ENCODE results near the gene HELB.

The HELB gene

GRCh38 chr12:66351301-66351700 is 49.0 kb downstream of the HELB start:
- no peaks in the 10 kb centered on the region for H3K9me3 ChIP-seq (ENCODE audit: control insufficient read depth, low read length)
- no peaks in the 10 kb centered on the region for H3K27me3 ChIP-seq (ENCODE audit: control insufficient read depth, insufficient read depth, low read length, poor library complexity, severe bottlenecking)
- no peak overlapping the region for H3K4me3 ChIP-seq (ENCODE audit: insufficient read depth, low read depth, low read length)
- no peaks in the 10 kb centered on the region for H3K36me3 ChIP-seq (ENCODE audit: control insufficient read depth, insufficient read depth, low read length)
- no peak overlapping the region for H3K27ac ChIP-seq (ENCODE audit: insufficient read depth, low read depth, low read length, poor library complexity, severe bottlenecking)
- H3K4me1 ChIP-seq (ENCODE audit: control insufficient read depth, insufficient read depth, low read length): no peaks in the 10 kb centered on the region
- 87 to 88% methylated on average over 2 of the region's 2 CpGs for WGBS, 2 experiments

- no peak overlapping the region for H3K4me3 ChIP-seq (ENCODE audit: insufficient read depth, low read depth, low read length)
- H3K36me3 ChIP-seq (ENCODE audit: control insufficient read depth, insufficient read depth, low read length): no peaks in the 10 kb centered on the region
- WGBS, 2 experiments: 64 to 69% methylated on average over 9 of the region's 9 CpGs
- H3K4me1 ChIP-seq (ENCODE audit: control insufficient read depth, insufficient read depth, low read length): no peaks in the 10 kb centered on the region
- no peak overlapping the region for H3K27ac ChIP-seq (ENCODE audit: insufficient read depth, low read depth, low read length, poor library complexity, severe bottlenecking)
- no peaks in the 10 kb centered on the region for H3K27me3 ChIP-seq (ENCODE audit: control insufficient read depth, insufficient read depth, low read length, poor library complexity, severe bottlenecking)
- no peaks in the 10 kb centered on the region for H3K9me3 ChIP-seq (ENCODE audit: control insufficient read depth, low read length)
Observed at GRCh38 chr12:66352197-66352596, 49.9 kb downstream of the HELB start.

GRCh38 chr12:66352899-66353298 is 50.6 kb downstream of the HELB start:
- no peaks in the 10 kb centered on the region for H3K36me3 ChIP-seq (ENCODE audit: control insufficient read depth, insufficient read depth, low read length)
- no peaks in the 10 kb centered on the region for H3K27me3 ChIP-seq (ENCODE audit: control insufficient read depth, insufficient read depth, low read length, poor library complexity, severe bottlenecking)
- H3K9me3 ChIP-seq (ENCODE audit: control insufficient read depth, low read length): no peaks in the 10 kb centered on the region
- H3K27ac ChIP-seq (ENCODE audit: insufficient read depth, low read depth, low read length, poor library complexity, severe bottlenecking): no peak overlapping the region
- WGBS, 2 experiments: 97 to 98% methylated on average over 8 of the region's 8 CpGs
- no peaks in the 10 kb centered on the region for H3K4me1 ChIP-seq (ENCODE audit: control insufficient read depth, insufficient read depth, low read length)
- no peak overlapping the region for H3K4me3 ChIP-seq (ENCODE audit: insufficient read depth, low read depth, low read length)

- 94 to 98% methylated on average over 5 to 6 of the region's 6 CpGs for WGBS, 2 experiments
- no peaks in the 10 kb centered on the region for H3K27me3 ChIP-seq (ENCODE audit: control insufficient read depth, insufficient read depth, low read length, poor library complexity, severe bottlenecking)
- H3K27ac ChIP-seq (ENCODE audit: insufficient read depth, low read depth, low read length, poor library complexity, severe bottlenecking): no peak overlapping the region
- H3K9me3 ChIP-seq (ENCODE audit: control insufficient read depth, low read length): no peaks in the 10 kb centered on the region
- H3K4me3 ChIP-seq (ENCODE audit: insufficient read depth, low read depth, low read length): no peak overlapping the region
- H3K4me1 ChIP-seq (ENCODE audit: control insufficient read depth, insufficient read depth, low read length): no peaks in the 10 kb centered on the region
- H3K36me3 ChIP-seq (ENCODE audit: control insufficient read depth, insufficient read depth, low read length): no peaks in the 10 kb centered on the region
Observed at GRCh38 chr12:66354291-66354690, 52.0 kb downstream of the HELB start.

GRCh38 chr12:66359300-66359699 is 57.0 kb downstream of the HELB start:
- no peaks in the 10 kb centered on the region for H3K9me3 ChIP-seq (ENCODE audit: control insufficient read depth, low read length)
- H3K36me3 ChIP-seq (ENCODE audit: control insufficient read depth, insufficient read depth, low read length): no peaks in the 10 kb centered on the region
- H3K4me3 ChIP-seq (ENCODE audit: insufficient read depth, low read depth, low read length): no peak overlapping the region
- H3K27me3 ChIP-seq (ENCODE audit: control insufficient read depth, insufficient read depth, low read length, poor library complexity, severe bottlenecking): no peaks in the 10 kb centered on the region
- H3K4me1 ChIP-seq (ENCODE audit: control insufficient read depth, insufficient read depth, low read length): no peaks in the 10 kb centered on the region
- H3K27ac ChIP-seq (ENCODE audit: insufficient read depth, low read depth, low read length, poor library complexity, severe bottlenecking): no peak overlapping the region

GRCh38 chr12:66361703-66362102 is 59.4 kb downstream of the HELB start:
- Histone ChIP-seq H3K4me1 (ENCODE audit: control insufficient read depth, insufficient read depth, low read length) (no peaks in the 10 kb centered on the region), H3K36me3 (ENCODE audit: control insufficient read depth, insufficient read depth, low read length) (no peaks in the 10 kb centered on the region), H3K27ac (ENCODE audit: insufficient read depth, low read depth, low read length, poor library complexity, severe bottlenecking) (no peak overlapping the region), H3K27me3 (ENCODE audit: control insufficient read depth, insufficient read depth, low read length, poor library complexity, severe bottlenecking) (no peaks in the 10 kb centered on the region), H3K9me3 (ENCODE audit: control insufficient read depth, low read length) (no peaks in the 10 kb centered on the region), H3K4me3 (ENCODE audit: insufficient read depth, low read depth, low read length) (no peak overlapping the region)
- WGBS, 2 experiments: 90 to 96% methylated on average over 4 of the region's 4 CpGs

- no peaks in the 10 kb centered on the region for H3K4me1 ChIP-seq (ENCODE audit: control insufficient read depth, insufficient read depth, low read length)
- H3K27ac ChIP-seq (ENCODE audit: insufficient read depth, low read depth, low read length, poor library complexity, severe bottlenecking): no peak overlapping the region
- no peaks in the 10 kb centered on the region for H3K9me3 ChIP-seq (ENCODE audit: control insufficient read depth, low read length)
- no peaks in the 10 kb centered on the region for H3K27me3 ChIP-seq (ENCODE audit: control insufficient read depth, insufficient read depth, low read length, poor library complexity, severe bottlenecking)
- H3K4me3 ChIP-seq (ENCODE audit: insufficient read depth, low read depth, low read length): no peak overlapping the region
- 97 to 100% methylated on average over 3 of the region's 3 CpGs for WGBS, 2 experiments
- H3K36me3 ChIP-seq (ENCODE audit: control insufficient read depth, insufficient read depth, low read length): no peaks in the 10 kb centered on the region
Observed at GRCh38 chr12:66365718-66366490, 63.6 kb downstream of the HELB start.

- no peaks in the 10 kb centered on the region for H3K36me3 ChIP-seq (ENCODE audit: control insufficient read depth, insufficient read depth, low read length)
- WGBS, 2 experiments: 92 to 94% methylated on average over 3 of the region's 3 CpGs
Observed at GRCh38 chr12:66367015-66367667, 64.8 kb downstream of the HELB start.

GRCh38 chr12:66371982-66372381 is 69.7 kb downstream of the HELB start:
- Histone ChIP-seq H3K9me3 (ENCODE audit: control insufficient read depth, low read length) (no peaks in the 10 kb centered on the region), H3K4me3 (ENCODE audit: insufficient read depth, low read depth, low read length) (no peak overlapping the region), H3K36me3 (ENCODE audit: control insufficient read depth, insufficient read depth, low read length) (no peaks in the 10 kb centered on the region), H3K4me1 (ENCODE audit: control insufficient read depth, insufficient read depth, low read length) (no peaks in the 10 kb centered on the region), H3K27ac (ENCODE audit: insufficient read depth, low read depth, low read length, poor library complexity, severe bottlenecking) (no peak overlapping the region), H3K27me3 (ENCODE audit: control insufficient read depth, insufficient read depth, low read length, poor library complexity, severe bottlenecking) (no peaks in the 10 kb centered on the region)
- WGBS, 2 experiments: 81 to 96% methylated on average over 2 of the region's 2 CpGs

More at GRCh38 chr12:66367015-66367667, 64.8 kb downstream of the HELB start:
- no peaks in the 10 kb centered on the region for H3K4me1 ChIP-seq (ENCODE audit: control insufficient read depth, insufficient read depth, low read length)
- H3K9me3 ChIP-seq (ENCODE audit: control insufficient read depth, low read length): no peaks in the 10 kb centered on the region
- no peak overlapping the region for H3K27ac ChIP-seq (ENCODE audit: insufficient read depth, low read depth, low read length, poor library complexity, severe bottlenecking)
- H3K4me3 ChIP-seq (ENCODE audit: insufficient read depth, low read depth, low read length): no peak overlapping the region
- no peaks in the 10 kb centered on the region for H3K27me3 ChIP-seq (ENCODE audit: control insufficient read depth, insufficient read depth, low read length, poor library complexity, severe bottlenecking)

- Histone ChIP-seq H3K27ac (ENCODE audit: insufficient read depth, low read depth, low read length, poor library complexity, severe bottlenecking) (no peak overlapping the region), H3K4me3 (ENCODE audit: insufficient read depth, low read depth, low read length) (no peak overlapping the region), H3K9me3 (ENCODE audit: control insufficient read depth, low read length) (no peaks in the 10 kb centered on the region), H3K36me3 (ENCODE audit: control insufficient read depth, insufficient read depth, low read length) (no peaks in the 10 kb centered on the region), H3K4me1 (ENCODE audit: control insufficient read depth, insufficient read depth, low read length) (no peaks in the 10 kb centered on the region), H3K27me3 (ENCODE audit: control insufficient read depth, insufficient read depth, low read length, poor library complexity, severe bottlenecking) (no peaks in the 10 kb centered on the region)
- 89 to 92% methylated on average over 1 of the region's 1 CpG for WGBS, 2 experiments
Observed at GRCh38 chr12:66375560-66375959, 73.3 kb downstream of the HELB start.

Data from ectodermal cell (in vitro differentiated cells).